Fibroblast of pulmonary artery (primary cell): ENCODE data around the gene TCERG1L.
"Not testable (repeated sequence)": the region's sequence is repeated elsewhere in the genome, so short reads cannot be mapped to it uniquely, and the experiment has no call there.

Experiments used
- DNase-seq: peaks from one replicate; pipeline ENCODE4 v3.0.0-alpha.2; 2010; ENCODE audit warnings: low read depth
- H3K4me3 ChIP-seq: replicated peaks from 2 replicates; pipeline ENCODE4 v1.5.1; 2011; ENCODE audit warnings: low read depth, mild to moderate bottlenecking, control low read depth, low read length, moderate library complexity
- CTCF ChIP-seq: IDR thresholded peaks from 2 replicates; pipeline ENCODE4 v1.5.1; 2011; ENCODE audit warnings: mild to moderate bottlenecking, control low read depth, low read length, inconsistent platforms; ENCODE audit errors: missing control alignments

The TCERG1L gene

GRCh38 chr10:131239450-131239849, 72.1 kb downstream of the TCERG1L start:
- no peak overlapping the region for H3K4me3 ChIP-seq
- TF ChIP-seq CTCF, result no peak
- no peak for DNase-seq

DNA sequence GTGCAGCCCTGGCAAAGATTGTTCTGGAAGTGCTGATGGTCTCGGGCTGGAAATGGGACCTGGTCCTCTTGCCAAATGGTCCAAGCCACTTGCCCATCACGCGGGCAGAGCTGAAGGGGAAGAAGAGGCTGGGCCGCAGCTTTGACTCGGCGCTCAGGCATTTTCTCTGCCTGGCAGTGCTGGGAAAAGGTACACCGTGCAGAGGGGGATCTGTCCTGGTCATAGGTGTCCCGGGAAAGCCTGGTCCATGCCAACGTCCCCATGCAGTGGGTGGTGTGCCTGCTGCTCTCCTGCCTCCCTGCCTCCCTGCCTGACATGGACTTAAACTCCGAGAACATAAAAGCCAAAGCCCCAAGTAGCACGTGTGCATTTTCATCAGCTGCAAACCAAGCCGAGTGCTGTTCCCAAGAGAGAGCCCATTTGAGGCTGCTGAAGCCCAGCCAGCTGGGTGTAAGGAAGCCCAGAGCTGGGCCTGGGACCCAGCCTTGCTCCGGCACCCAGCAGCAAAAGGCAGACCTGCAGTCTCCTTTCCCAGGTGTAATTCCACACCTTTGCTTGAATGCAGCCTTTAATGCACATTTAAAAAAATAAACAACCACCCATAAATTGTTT, 72.7 kb downstream of the TCERG1L start:
- no peak for DNase-seq
- H3K4me3 ChIP-seq, result no peak overlapping the region
- TF ChIP-seq CTCF, result no peak

- TF ChIP-seq CTCF, result no peak
- H3K4me3 ChIP-seq, result no peak overlapping the region
- DNase-seq, result no peak
These were observed 73.4 kb downstream of the TCERG1L start for GRCh38 chr10:131237991-131238651.

DNA sequence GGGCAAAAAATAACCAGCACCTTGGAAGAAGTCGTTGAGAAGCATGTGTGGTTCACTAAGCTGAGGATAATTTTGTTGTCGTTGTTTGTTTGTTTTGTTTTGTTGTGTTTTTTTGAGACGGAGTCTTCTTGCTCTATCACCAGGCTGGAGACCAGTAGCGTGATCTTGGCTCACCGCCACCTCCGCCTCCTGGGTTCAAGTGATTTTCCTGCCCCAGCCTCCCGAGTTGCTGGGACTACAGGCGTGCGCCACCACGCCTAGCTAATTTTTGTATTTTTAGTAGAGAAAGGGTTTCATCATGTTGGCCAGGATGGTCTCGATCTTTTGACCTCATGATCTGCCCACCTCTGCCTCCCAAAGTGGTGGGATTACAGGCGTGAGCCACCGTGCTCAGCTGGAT, 76.9 kb downstream of the TCERG1L start:
- not testable (repeated sequence) for H3K4me3 ChIP-seq, DNase-seq

- no peak for TF ChIP-seq CTCF
- no peak for DNase-seq
- no peak overlapping the region for H3K4me3 ChIP-seq
These were observed 77.8 kb downstream of the TCERG1L start for GRCh38 chr10:131233611-131234258.

- no peak overlapping the region for H3K4me3 ChIP-seq
- no peak for DNase-seq
- TF ChIP-seq CTCF, result no peak
These were observed 79.5 kb downstream of the TCERG1L start for GRCh38 chr10:131231965-131232541.

DNA sequence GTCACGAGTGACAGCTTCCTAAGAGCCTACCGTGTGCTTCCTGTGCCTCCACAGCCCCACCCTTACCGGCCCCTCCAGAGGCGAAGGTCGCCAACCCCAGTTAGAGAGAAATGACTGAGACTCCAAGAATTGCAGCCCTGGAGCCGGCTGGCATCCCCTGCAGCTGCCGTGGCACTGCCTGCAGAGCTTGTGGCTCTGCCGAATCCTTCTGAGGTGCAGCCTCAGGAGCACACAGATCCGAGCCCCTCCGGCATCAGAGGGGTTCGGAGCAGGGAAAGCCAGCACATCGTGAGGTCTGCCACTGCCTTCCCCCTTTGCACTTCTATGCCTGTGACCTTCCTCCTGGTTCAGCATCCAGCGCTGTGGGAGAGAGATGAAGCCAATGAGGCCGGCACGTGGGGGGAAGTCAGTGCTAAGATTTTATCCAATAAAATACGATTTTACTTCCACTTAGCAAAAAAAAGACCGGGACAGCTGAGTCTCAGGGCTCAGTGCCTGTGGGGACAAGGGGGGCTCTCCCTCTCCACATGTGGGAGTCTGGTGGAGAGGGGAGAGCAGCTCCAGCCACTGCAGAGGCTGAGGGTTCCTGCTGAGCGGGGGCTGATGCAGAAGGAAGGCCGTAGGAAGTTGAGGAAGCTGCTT, 80.1 kb downstream of the TCERG1L start:
- DNase-seq, result no peak
- no peak for TF ChIP-seq CTCF
- H3K4me3 ChIP-seq, result no peak overlapping the region
